ENCODE results near the gene ADPGK. TPM values are rescaled to one million over a fixed set of nuclear protein-coding genes. Genes with fewer than 3 reads are reported as not detected.

ADPGK gene
- total RNA-seq, 1 experiment from 2014 or later = 54.8 TPM

DNA sequence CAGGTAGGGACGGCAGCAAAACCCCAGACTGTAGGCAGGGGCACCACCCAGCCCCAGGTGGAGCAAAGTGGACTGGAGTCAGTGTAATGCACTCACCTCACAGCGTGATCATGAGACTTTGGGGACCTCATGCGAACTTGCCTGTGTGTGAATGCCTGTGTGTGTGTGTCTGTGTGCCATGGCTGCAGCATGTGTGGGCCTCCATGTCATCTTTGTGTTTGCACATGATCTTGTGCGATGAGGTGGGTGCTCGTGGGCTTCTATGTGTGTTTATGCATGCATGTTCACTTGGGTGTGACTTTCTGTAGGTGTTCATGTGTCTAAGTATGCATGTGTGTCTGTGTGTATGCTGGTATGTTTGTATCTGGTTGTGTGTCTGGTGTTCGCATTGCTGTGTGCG, 41.2 kb upstream of the ADPGK start:
- H2BK15ac ChIP-seq (ENCODE audit: low read depth, low read length) = no peak overlapping the region
- no peak overlapping the region for H3K9ac ChIP-seq (ENCODE audit: extremely low read depth, insufficient read length, low read length)
- H3K4me1 ChIP-seq (ENCODE audit: insufficient read depth, low read length) = peaks cover 5% of the 10 kb centered on the region; the same call in 1 of the 2 replicates
- no peak overlapping the region for H2BK5ac ChIP-seq (ENCODE audit: insufficient read length, low read length)
- no peak overlapping the region for H3K56ac ChIP-seq (ENCODE audit: insufficient read length, low read depth, low read length)
- no peak overlapping the region for H2AK5ac ChIP-seq (ENCODE audit: insufficient read length, low read length)
- no peak overlapping the region for H3K4ac ChIP-seq (ENCODE audit: low read depth, low read length)
- no CpG with 5 or more reads among the region's 7 CpGs for WGBS (ENCODE audit: extremely low coverage, insufficient read length, low lambda C conversion rate)
- H4K5ac ChIP-seq (ENCODE audit: insufficient read length, low read depth, low read length) = no peak overlapping the region
- H4K20me1 ChIP-seq (ENCODE audit: control insufficient read depth, insufficient read depth, insufficient read length) = no peaks in the 10 kb centered on the region
- no peak overlapping the region for H4K91ac ChIP-seq (ENCODE audit: insufficient read length, low read depth, low read length)
- H4K8ac ChIP-seq (replicated peaks; ENCODE audit: insufficient read length, low read depth, low read length) = no peak overlapping the region
- no peak overlapping the region for H2AFZ ChIP-seq (ENCODE audit: low read length)
- no peak overlapping the region for H3K4me2 ChIP-seq (ENCODE audit: insufficient read depth, insufficient read length, low read length)
- Mint-ChIP-seq H3K27me3 (ENCODE audit: low read depth) (no peaks in the 10 kb centered on the region; the same call in 1 of the 2 replicates), H3K4me1 (peaks cover 18 to 22% of the 10 kb centered on the region in 2 experiments), H3K27ac (no peak overlapping the region), H3K4me3 (no peak overlapping the region), H3K36me3 (ENCODE audit: insufficient read depth in 1 of 3, low read depth in 3 of 3) (peaks cover 0 to 14% (median 0%) of the 10 kb centered on the region in 3 experiments; a peak in 3 of 7 replicates), H3K9me3 (peaks cover 4 to 5% of the 10 kb centered on the region in 2 experiments; a peak in 4 of 5 replicates)
- no peak overlapping the region for H3K14ac ChIP-seq (ENCODE audit: insufficient read depth, low read length)
- no peak overlapping the region for H2BK120ac ChIP-seq (ENCODE audit: low read depth, low read length, poor library complexity, severe bottlenecking)
- H3K79me2 ChIP-seq (ENCODE audit: insufficient read depth, low read length) = no peaks in the 10 kb centered on the region
- H3T11ph ChIP-seq (ENCODE audit: low read length) = no peak overlapping the region
- no peak overlapping the region for H3K27ac ChIP-seq (ENCODE audit: insufficient read length, low read depth, low read length)
- no peak overlapping the region for H3K23ac ChIP-seq (ENCODE audit: insufficient read length, low read depth, low read length)
- no peaks in the 10 kb centered on the region for H3K79me1 ChIP-seq (ENCODE audit: insufficient read depth, low read depth, low read length, poor library complexity, severe bottlenecking)
- no peaks in the 10 kb centered on the region for H3K9me3 ChIP-seq (ENCODE audit: control insufficient read depth, low read depth, low read length)
- no peak overlapping the region for H2BK20ac ChIP-seq (ENCODE audit: low read depth, low read length, poor library complexity, severe bottlenecking)
- H2BK12ac ChIP-seq (ENCODE audit: insufficient read length, low read depth, low read length) = no peak overlapping the region
- H3K23me2 ChIP-seq (ENCODE audit: insufficient read length, low read depth, low read length, poor library complexity, severe bottlenecking) = no peaks in the 10 kb centered on the region
- TF ChIP-seq, protein P1, sequence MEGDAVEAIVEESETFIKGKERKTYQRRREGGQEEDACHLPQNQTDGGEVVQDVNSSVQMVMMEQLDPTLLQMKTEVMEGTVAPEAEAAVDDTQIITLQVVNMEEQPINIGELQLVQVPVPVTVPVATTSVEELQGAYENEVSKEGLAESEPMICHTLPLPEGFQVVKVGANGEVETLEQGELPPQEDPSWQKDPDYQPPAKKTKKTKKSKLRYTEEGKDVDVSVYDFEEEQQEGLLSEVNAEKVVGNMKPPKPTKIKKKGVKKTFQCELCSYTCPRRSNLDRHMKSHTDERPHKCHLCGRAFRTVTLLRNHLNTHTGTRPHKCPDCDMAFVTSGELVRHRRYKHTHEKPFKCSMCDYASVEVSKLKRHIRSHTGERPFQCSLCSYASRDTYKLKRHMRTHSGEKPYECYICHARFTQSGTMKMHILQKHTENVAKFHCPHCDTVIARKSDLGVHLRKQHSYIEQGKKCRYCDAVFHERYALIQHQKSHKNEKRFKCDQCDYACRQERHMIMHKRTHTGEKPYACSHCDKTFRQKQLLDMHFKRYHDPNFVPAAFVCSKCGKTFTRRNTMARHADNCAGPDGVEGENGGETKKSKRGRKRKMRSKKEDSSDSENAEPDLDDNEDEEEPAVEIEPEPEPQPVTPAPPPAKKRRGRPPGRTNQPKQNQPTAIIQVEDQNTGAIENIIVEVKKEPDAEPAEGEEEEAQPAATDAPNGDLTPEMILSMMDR (conservative IDR thresholded peaks at IDR 0.05) = no peak
- no peak for DNase-seq
- no peak overlapping the region for H3K18ac ChIP-seq (ENCODE audit: insufficient read length, low read depth, low read length)
- no peaks in the 10 kb centered on the region for H3K27me3 ChIP-seq (ENCODE audit: insufficient read depth, low read length)
